GM10266 (cell line): ENCODE measurements around the gene FMO3.

Experiments
- DNase-seq: peaks from one replicate; pipeline ENCODE4 v3.0.0; 2012; ENCODE audit errors: extremely low spot score
- TF ChIP-seq, protein P1 (sequence below): IDR thresholded peaks from 2 replicates; pipeline ENCODE4 v1.5.1; 2012; ENCODE audit warnings: mild to moderate bottlenecking, low read depth; ENCODE audit not compliant: control insufficient read depth, insufficient read depth; ENCODE audit errors: missing control alignments

Gene FMO3

DNA sequence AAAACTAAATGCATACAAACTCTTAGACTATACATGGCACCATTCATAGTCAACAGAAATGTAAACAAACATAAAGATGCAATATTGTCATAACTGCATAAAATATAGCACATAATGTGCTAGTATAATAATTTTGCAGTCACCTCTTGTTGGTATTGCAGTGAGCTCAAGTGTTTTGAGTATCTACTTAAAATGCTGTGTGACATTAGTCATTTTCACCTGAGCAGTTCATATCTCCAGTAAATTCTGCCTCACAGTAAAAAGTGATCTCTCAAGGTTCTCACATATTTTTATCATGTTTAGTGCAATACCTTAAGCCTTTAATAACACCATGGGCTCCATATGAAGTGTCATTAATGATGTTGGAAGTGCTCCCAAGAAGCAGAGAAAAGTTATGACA lies 64.8 kb downstream of the FMO3 start:
- TF ChIP-seq, protein P1, sequence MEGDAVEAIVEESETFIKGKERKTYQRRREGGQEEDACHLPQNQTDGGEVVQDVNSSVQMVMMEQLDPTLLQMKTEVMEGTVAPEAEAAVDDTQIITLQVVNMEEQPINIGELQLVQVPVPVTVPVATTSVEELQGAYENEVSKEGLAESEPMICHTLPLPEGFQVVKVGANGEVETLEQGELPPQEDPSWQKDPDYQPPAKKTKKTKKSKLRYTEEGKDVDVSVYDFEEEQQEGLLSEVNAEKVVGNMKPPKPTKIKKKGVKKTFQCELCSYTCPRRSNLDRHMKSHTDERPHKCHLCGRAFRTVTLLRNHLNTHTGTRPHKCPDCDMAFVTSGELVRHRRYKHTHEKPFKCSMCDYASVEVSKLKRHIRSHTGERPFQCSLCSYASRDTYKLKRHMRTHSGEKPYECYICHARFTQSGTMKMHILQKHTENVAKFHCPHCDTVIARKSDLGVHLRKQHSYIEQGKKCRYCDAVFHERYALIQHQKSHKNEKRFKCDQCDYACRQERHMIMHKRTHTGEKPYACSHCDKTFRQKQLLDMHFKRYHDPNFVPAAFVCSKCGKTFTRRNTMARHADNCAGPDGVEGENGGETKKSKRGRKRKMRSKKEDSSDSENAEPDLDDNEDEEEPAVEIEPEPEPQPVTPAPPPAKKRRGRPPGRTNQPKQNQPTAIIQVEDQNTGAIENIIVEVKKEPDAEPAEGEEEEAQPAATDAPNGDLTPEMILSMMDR: no peak
- DNase-seq: no peak

GRCh38 chr1:171158096-171158495 lies 67.4 kb downstream of the FMO3 start:
- TF ChIP-seq, protein P1: no peak

DNA sequence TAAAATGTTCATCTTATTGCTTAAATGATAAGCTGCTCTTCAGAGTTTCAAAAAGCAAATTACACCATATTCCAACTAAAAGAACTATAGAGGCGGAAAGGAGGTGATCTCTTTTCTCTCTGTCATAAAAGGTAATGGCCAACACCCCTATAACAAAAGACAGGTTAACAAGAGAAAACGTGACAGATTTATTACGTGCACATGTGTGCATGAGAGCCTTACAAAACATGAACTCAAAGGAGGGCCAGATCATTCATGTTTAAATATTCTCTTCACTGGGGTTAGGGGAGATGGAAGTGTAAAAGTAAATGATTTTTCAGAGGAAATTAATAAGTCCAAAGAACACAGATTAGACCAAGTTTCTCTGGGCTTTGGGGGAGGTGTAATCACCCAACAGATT lies 67.8 kb downstream of the FMO3 start:
- no peak for DNase-seq
- TF ChIP-seq, protein P1: no peak

More at GRCh38 chr1:171158096-171158495, 67.4 kb downstream of the FMO3 start:
- DNase-seq: no peak

DNA sequence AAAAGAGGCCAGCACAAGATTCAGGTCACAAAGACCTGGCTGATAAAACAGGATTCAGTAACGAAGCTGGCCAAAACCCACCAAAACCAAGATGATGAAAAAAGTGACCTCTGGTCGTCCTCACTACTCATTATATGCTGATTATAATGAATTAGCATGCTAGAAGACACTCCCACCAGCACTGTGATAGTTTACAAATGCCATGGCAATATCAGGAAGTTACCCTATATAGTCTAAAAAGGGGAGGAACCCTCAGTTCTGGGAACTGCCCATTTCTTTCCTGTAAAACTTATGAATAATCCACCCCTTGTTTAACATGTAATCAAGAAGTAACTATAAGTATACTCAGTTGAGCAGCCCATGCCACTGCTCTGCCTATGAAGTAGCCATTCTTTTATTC lies 68.4 kb downstream of the FMO3 start:
- TF ChIP-seq, protein P1: no peak
- DNase-seq: no peak

DNA sequence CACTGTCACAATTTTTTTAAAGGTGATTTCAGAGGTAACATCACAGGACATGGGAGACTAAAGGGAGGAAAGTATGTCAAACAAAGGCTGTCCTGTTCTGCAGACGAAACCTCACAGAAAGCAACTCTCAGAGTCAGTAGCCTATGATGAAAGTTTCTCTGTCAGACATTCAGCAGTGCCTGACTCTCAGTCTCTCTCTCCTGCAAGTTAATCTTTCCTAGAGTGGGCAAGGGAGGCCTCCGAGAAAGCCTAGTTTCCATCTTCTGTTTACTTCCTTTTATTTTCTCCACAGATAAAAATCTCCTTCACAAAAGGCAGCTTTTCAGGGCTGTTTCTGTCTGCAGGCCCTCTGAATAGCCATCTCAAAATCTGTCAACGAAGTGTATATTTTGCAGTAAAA lies 69.5 kb downstream of the FMO3 start:
- DNase-seq: no peak
- TF ChIP-seq, protein P1: no peak

DNA sequence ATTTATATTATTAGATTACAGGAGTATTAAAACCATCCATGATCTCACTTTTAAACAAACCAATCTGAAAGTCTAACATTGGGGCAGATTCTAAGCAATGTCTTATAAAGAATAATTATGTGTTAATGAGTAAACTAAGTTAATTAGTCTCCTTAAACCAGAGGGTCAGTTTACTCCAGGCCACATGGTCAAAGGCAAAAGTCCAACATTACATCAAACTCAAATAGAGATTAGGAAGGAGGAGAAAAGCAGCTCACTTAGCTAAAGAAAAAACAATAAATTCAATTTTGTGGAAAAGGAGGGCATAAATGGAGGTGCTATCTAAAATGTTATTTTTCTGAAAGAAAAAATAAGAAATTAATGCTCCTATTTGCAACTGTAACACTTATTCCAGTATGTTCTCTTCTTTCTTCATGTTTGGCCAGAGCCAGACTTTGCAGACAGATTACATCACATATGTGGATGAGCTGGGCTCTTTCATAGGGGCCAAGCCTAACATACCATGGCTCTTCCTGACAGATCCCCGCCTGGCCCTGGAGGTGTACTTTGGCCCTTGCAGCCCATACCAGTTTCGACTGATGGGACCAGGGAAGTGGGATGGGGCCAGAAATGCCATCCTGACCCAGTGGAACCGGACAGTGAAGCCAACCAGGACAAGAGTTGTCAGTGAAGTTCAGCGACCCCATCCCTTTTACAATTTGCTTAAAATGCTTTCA lies 70.1 kb downstream of the FMO3 start:
- no peak for DNase-seq
- TF ChIP-seq, protein P1: no peak

DNA sequence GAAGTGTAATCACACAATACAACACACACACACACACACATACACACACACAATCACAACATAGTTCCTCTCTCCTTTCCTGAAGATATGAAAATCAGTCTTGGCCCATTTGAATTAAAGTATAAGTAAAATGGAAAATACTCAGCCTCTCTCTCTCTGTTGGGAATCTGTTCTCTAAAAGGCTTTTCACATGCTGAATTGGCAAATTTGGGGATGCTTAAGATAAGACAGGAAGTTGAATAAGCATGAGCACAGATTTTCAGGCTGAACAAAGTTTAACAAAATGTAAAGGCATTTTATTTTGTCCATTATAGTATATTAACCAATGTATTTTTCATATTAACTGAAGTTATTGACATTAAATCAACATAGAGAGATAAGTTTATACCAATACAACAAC lies 70.7 kb downstream of the FMO3 start:
- TF ChIP-seq, protein P1: no peak
- DNase-seq: no peak
